H1 (cell line): ENCODE measurements around the gene RBM18. TPM values are rescaled to one million over a fixed set of nuclear protein-coding genes. Genes with fewer than 3 reads are reported as not detected.

Experiments
- CTCF ChIA-PET: fragments of 300-600 bp; sonication (Branson Sonifier 250); formaldehyde crosslinking; loops from one replicate; lab custom pipeline; 2021; ENCODE audit not compliant: partially characterized antibody; lab: Charles Lee
- POLR2A ChIA-PET: fragments of 300-600 bp; sonication (Branson Sonifier 250); formaldehyde crosslinking; loops from one replicate; lab custom pipeline; 2021; ENCODE audit warnings: inconsistent platforms; ENCODE audit not compliant: partially characterized antibody; lab: Charles Lee
- DNase-seq, 2 experiments: peaks; one replicate each; pipeline versions ENCODE4 v3.0.0 to v3.0.0-alpha.2; 2010 to 2022; ENCODE audit warnings: low spot score in 2 of 2, low read depth in 1 of 2, mixed read lengths in 1 of 2
- FAIRE-seq: peaks from 2 replicates; lab custom pipeline; 2011; peaks lifted over from hg19 to GRCh38; lab: Jason Lieb, UNC
- H2AFZ ChIP-seq: 2 replicates; pipeline ENCODE4 v1.8.1; 2012; ENCODE audit warnings: low read length, inconsistent platforms
- H2AK5ac ChIP-seq: 2 replicates; pipeline ENCODE4 v1.6.1; 2013; ENCODE audit warnings: low read depth, low read length
- H2BK120ac ChIP-seq: replicated peaks from 2 replicates; pipeline ENCODE3; 2013; ENCODE audit warnings: low read depth, low read length, inconsistent platforms
- H2BK12ac ChIP-seq: 2 replicates; pipeline ENCODE4 v1.6.1; 2013; ENCODE audit warnings: low read depth, low read length
- H2BK15ac ChIP-seq: 2 replicates; pipeline ENCODE4 v1.6.1; 2013; ENCODE audit warnings: low read length
- H2BK20ac ChIP-seq: 2 replicates; pipeline ENCODE4 v1.6.1; 2013; ENCODE audit warnings: low read length
- H2BK5ac ChIP-seq: 2 replicates; pipeline ENCODE4 v1.6.1; 2013; ENCODE audit warnings: low read depth, low read length
- H3K14ac ChIP-seq: 2 replicates; pipeline ENCODE4 v1.6.1; 2013; ENCODE audit warnings: inconsistent platforms; ENCODE audit not compliant: insufficient read length
- H3K18ac ChIP-seq: 2 replicates; pipeline ENCODE4 v1.6.1; 2013; ENCODE audit warnings: low read length; ENCODE audit errors: extremely low read depth
- H3K23ac ChIP-seq: 2 replicates; pipeline ENCODE4 v1.6.1; 2013; ENCODE audit warnings: inconsistent platforms; ENCODE audit not compliant: insufficient read length
- H3K23me2 ChIP-seq: 2 replicates; pipeline ENCODE4 v1.6.1; 2013; ENCODE audit warnings: low read depth, low read length
- H3K27ac ChIP-seq: 2 replicates; pipeline ENCODE4 v1.6.1; 2011; ENCODE audit warnings: low read depth, low read length, inconsistent platforms
- H3K27me3 ChIP-seq, 4 experiments: replicated peaks in 1 of 4; 1 replicate in 1 of 4; 2 replicates in 3 of 4; pipeline versions ENCODE4 v1.6.1 to v1.8.1; 2011 to 2013; ENCODE audit warnings: low read length in 3 of 4, mild to moderate bottlenecking in 3 of 4, inconsistent platforms in 2 of 4, mixed read lengths in 2 of 4, moderate library complexity in 1 of 4; ENCODE audit not compliant: control insufficient read depth in 3 of 4, insufficient read depth in 3 of 4; ENCODE audit errors: extremely low read depth in 1 of 4
- H3K36me3 ChIP-seq, 4 experiments: 2 replicates each; pipeline versions ENCODE4 v1.6.1 to v1.8.1; 2011 to 2013; ENCODE audit warnings: mild to moderate bottlenecking in 4 of 4, low read length in 3 of 4, moderate library complexity in 2 of 4, control low read depth in 1 of 4, inconsistent platforms in 1 of 4; ENCODE audit not compliant: insufficient read depth in 4 of 4, control insufficient read depth in 2 of 4
- H3K4ac ChIP-seq: replicated peaks from 2 replicates; pipeline ENCODE3; 2013; ENCODE audit warnings: low read length, low read depth, mixed read lengths, inconsistent platforms; ENCODE audit not compliant: insufficient read length
- H3K4me1 ChIP-seq, 4 experiments: replicated peaks in 1 of 4; 1 replicate in 1 of 4; 2 replicates in 3 of 4; pipeline versions ENCODE4 v1.6.1 to v1.8.1; 2011 to 2013; ENCODE audit warnings: low read length in 3 of 4, inconsistent platforms in 2 of 4, mixed read lengths in 1 of 4; ENCODE audit not compliant: insufficient read depth in 4 of 4, control insufficient read depth in 3 of 4
- H3K4me2 ChIP-seq, 2 experiments: 2 replicates each; pipeline versions ENCODE4 v1.6.1 to v1.8.1; 2011 to 2013; ENCODE audit warnings: low read depth in 2 of 2, low read length in 2 of 2, control low read depth in 1 of 2, inconsistent platforms in 1 of 2, mild to moderate bottlenecking in 1 of 2; ENCODE audit not compliant: insufficient read depth in 1 of 2
- H3K4me3 ChIP-seq, 4 experiments: fragments of 200-600, 300-600 bp in 1 of 4; sonication (generic), shearing (Covaris generic), sonication (Bioruptor Twin) in 1 of 4; 2 replicates each; pipeline versions ENCODE4 v1.5.1 to v1.8.1; 2011 to 2016; ENCODE audit warnings: low read length in 4 of 4, low read depth in 3 of 4, control low read depth in 2 of 4, inconsistent platforms in 2 of 4, mild to moderate bottlenecking in 2 of 4, mixed read lengths in 1 of 4, moderate library complexity in 1 of 4; ENCODE audit not compliant: insufficient read depth in 2 of 4; ENCODE audit errors: extremely low read depth in 1 of 4
- H3K56ac ChIP-seq: replicated peaks from 2 replicates; pipeline ENCODE3; 2013; ENCODE audit warnings: low read depth, mild to moderate bottlenecking, mixed read lengths, low read length, inconsistent platforms; ENCODE audit not compliant: insufficient read length
- H3K79me1 ChIP-seq: 2 replicates; pipeline ENCODE4 v1.6.1; 2013; ENCODE audit warnings: low read depth, low read length, control low read depth
- H3K79me2 ChIP-seq, 2 experiments: 2 replicates each; pipeline versions ENCODE4 v1.6.1 to v1.8.1; 2012 to 2013; ENCODE audit warnings: low read length in 2 of 2, mild to moderate bottlenecking in 2 of 2, inconsistent platforms in 1 of 2; ENCODE audit not compliant: insufficient read depth in 2 of 2, control insufficient read depth in 1 of 2
- H3K9ac ChIP-seq, 4 experiments: replicated peaks in 1 of 4; 1 replicate in 1 of 4; 2 replicates in 3 of 4; pipeline versions ENCODE4 v1.6.1 to v1.8.1; 2011 to 2013; ENCODE audit warnings: low read depth in 3 of 4, low read length in 3 of 4, control low read depth in 2 of 4, mild to moderate bottlenecking in 2 of 4, moderate library complexity in 2 of 4, inconsistent platforms in 1 of 4; ENCODE audit errors: extremely low read depth in 1 of 4
- H3K9me3 ChIP-seq, 2 experiments: 2 replicates each; pipeline versions ENCODE4 v1.6.1 to v1.8.1; 2012 to 2013; ENCODE audit warnings: mild to moderate bottlenecking in 2 of 2, moderate library complexity in 2 of 2, control low read depth in 1 of 2, inconsistent platforms in 1 of 2, low read depth in 1 of 2, low read length in 1 of 2, mixed read lengths in 1 of 2; ENCODE audit not compliant: insufficient read depth in 2 of 2
- H4K20me1 ChIP-seq, 2 experiments: replicated peaks in 1 of 2; 2 replicates each; pipeline versions ENCODE3 to v1.8.1; 2011 to 2013; ENCODE audit warnings: inconsistent platforms in 2 of 2, low read length in 2 of 2, mild to moderate bottlenecking in 1 of 2; ENCODE audit not compliant: insufficient read depth in 2 of 2, control insufficient read depth in 1 of 2
- H4K5ac ChIP-seq: 2 replicates; pipeline ENCODE4 v1.6.1; 2013; ENCODE audit warnings: low read length, low read depth, mixed read lengths, inconsistent platforms; ENCODE audit not compliant: insufficient read length
- H4K8ac ChIP-seq: 2 replicates; pipeline ENCODE4 v1.8.0; 2013; ENCODE audit warnings: mild to moderate bottlenecking, moderate library complexity, low read length, inconsistent platforms; ENCODE audit not compliant: insufficient read depth; ENCODE audit errors: extremely low read depth
- H4K91ac ChIP-seq: replicated peaks from 2 replicates; pipeline ENCODE3; 2013; ENCODE audit warnings: low read length, mixed read lengths, inconsistent platforms; ENCODE audit not compliant: insufficient read length
- CBX5 ChIP-seq: fragments of 300-800, 300-1000 bp; sonication (generic); IDR thresholded peaks from 2 replicates; pipeline ENCODE4 v1.7.1; 2016; ENCODE audit warnings: antibody characterized with exemption, low read length, low read depth
- CEBPB ChIP-seq: IDR thresholded peaks from 2 replicates; pipeline ENCODE4 v1.6.1; 2012; ENCODE audit warnings: low read depth, low read length
- CREB1 ChIP-seq: IDR thresholded peaks from 2 replicates; pipeline ENCODE4 v1.6.1; 2012; ENCODE audit warnings: inconsistent platforms
- SRF ChIP-seq: IDR thresholded peaks from 2 replicates; pipeline ENCODE4 v1.6.1; 2011; ENCODE audit warnings: mild to moderate bottlenecking, low read depth, low read length, moderate library complexity
- SUZ12 ChIP-seq: fragments of 200-600 bp; sonication (generic); IDR thresholded peaks from 2 replicates; pipeline ENCODE4 v1.6.1; 2012; ENCODE audit warnings: mild to moderate bottlenecking, inconsistent platforms, low read length, moderate library complexity, mixed read lengths
- TEAD4 ChIP-seq: IDR thresholded peaks from 2 replicates; pipeline ENCODE4 v1.6.1; 2012; ENCODE audit warnings: low read depth, low read length, inconsistent platforms, mixed read lengths
- WGBS, 2 experiments: shearing (Covaris generic) in 1 of 2; methylation state at CpG; one replicate each; pipeline versions ENCODE4 v1.1.6 to v1.1.7; 2013 to 2015; ENCODE audit warnings: low lambda C conversion rate in 2 of 2, mixed read lengths in 2 of 2, inconsistent platforms in 1 of 2, low coverage in 1 of 2, missing lambda C conversion rate in 1 of 2; ENCODE audit not compliant: insufficient replicate concordance in 2 of 2, insufficient coverage in 1 of 2, insufficient read length in 1 of 2; ENCODE audit errors: extremely low coverage in 1 of 2, missing lambda C conversion rate in 1 of 2; 5-methylcytosine and 5-hydroxymethylcytosine counted together
- polyA plus RNA-seq, 7 experiments: library from polyadenylated mRNA; depleted of rRNA in 3 of 7; stranded (reverse) in 5 of 7; unstranded in 2 of 7; fragments of >200 nt in 5 of 7; fragments of 200-250 nt in 2 of 7; gene quantifications; 1 replicate in 5 of 7; 2 replicates in 1 of 7; 4 replicates in 1 of 7; pipeline versions ENCODE4 v1.2.1 to v1.2.3, GENCODE V29; 2011 to 2013; ENCODE audit warnings: missing spikeins in 2 of 7, mixed read lengths in 2 of 7
- total RNA-seq: library from RNA; stranded (reverse); fragmentation: NEBNext Ultra II Directional; extraction: Animal tissue kit (Norgen Biotek cat#: 25700); gene quantifications from 2 replicates; pipeline ENCODE4 v1.2.1, GENCODE V29; 2021

The RBM18 gene
- total and polyA plus RNA-seq, 2 of the 8 experiments (the other 6 are each of a cell fraction or from before 2014, with no cell fraction given), result 5.9 to 14.3 TPM

DNA sequence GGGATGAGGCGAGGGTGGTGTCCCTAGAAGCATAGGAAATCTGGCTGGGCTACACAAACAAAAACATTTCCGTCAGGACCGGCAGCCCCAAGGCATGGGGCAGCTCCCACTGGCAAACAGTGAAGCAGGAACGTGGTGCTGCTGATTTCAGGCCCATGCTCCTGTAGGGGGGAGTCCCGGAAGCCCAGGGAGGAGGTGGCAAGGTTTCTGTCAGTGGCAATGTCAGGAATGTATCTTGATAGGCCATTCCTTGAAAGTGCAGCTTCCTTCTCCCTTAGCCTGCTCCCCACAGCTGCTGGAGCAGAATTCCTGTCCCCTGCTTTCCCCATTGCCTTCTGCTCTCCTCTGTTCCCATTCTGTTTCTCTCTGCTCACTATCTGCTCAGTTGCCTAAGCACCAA is 42.4 kb upstream of the RBM18 start:
- H2BK5ac ChIP-seq, result no peak overlapping the region
- no peak overlapping the region for H2BK20ac ChIP-seq
- H2AFZ ChIP-seq, result no peak overlapping the region
- peaks cover 0 to 3% (median under 1%) of the 10 kb centered on the region in 4 experiments; a peak in 3 of 8 replicates for H3K36me3 ChIP-seq
- no peak overlapping the region for H4K5ac ChIP-seq
- no peak overlapping the region for H3K56ac ChIP-seq
- CTCF ChIA-PET, result interaction anchor here (0.7 to 2.6 kb wide), 10 partner anchors 15 to 182 kb away, joined by 3 to 12 read pairs (median 4); no protein-coding TSS in a partner anchor
- no peak overlapping the region for H3K14ac ChIP-seq
- no peak overlapping the region for H2AK5ac ChIP-seq
- H3K79me2 ChIP-seq, result 0 out of 4 replicates have a peak, but pooled peaks cover 0 to under 1% of the 10 kb centered on the region in 2 experiments
- H3K4me1 ChIP-seq, result no peaks in the 10 kb centered on the region
- no peaks in the 10 kb centered on the region for H3K27me3 ChIP-seq
- no peak overlapping the region for H2BK12ac ChIP-seq
- H3K18ac ChIP-seq, result no peak overlapping the region
- no peak overlapping the region for H3K4me3 ChIP-seq
- no peak overlapping the region for H3K27ac ChIP-seq
- H4K20me1 ChIP-seq, result peaks cover 0 to 4% of the 10 kb centered on the region in 2 experiments
- POLR2A ChIA-PET, result no interaction called here
- TF ChIP-seq CREB1 (no peak), SRF (no peak), CEBPB (no peak), CBX5 (no peak), TEAD4 (0 out of 2 replicates have a peak, but pooled peaks have one; percentile 44), SUZ12 (no peak)
- TF ChIP-seq, all 59 proteins: peak for 1
- H3K79me1 ChIP-seq, result no peaks in the 10 kb centered on the region; the same call in 1 of the 2 replicates
- no peak overlapping the region for H4K91ac ChIP-seq
- no peaks in the 10 kb centered on the region for H3K23me2 ChIP-seq
- no peaks in the 10 kb centered on the region for H3K9me3 ChIP-seq
- no peak overlapping the region for H2BK120ac ChIP-seq
- no peak for DNase-seq
- no peak overlapping the region for H3K4ac ChIP-seq
- no peak overlapping the region for H3K9ac ChIP-seq
- no peak overlapping the region for H4K8ac ChIP-seq
- H3K23ac ChIP-seq, result no peak overlapping the region
- no peak for FAIRE-seq
- H2BK15ac ChIP-seq, result no peak overlapping the region
- no peak overlapping the region for H3K4me2 ChIP-seq
- 71% methylated on average over 5 of the region's 5 CpGs; no CpG with 5 or more reads in 1 of the 2 experiments for WGBS, 2 experiments
